Glutamatergic neuron (in vitro differentiated cells): Measurements from ENCODE around the gene ALG5. TPM values are rescaled to one million over a fixed set of nuclear protein-coding genes. Genes with fewer than 3 reads are reported as not detected.

Experiments used
- DNase-seq: peaks from one replicate; pipeline ENCODE4 v3.0.0; 2022
- H3K27ac Mint-ChIP-seq: one replicate; pipeline ENCODE4 v1.8.0; 2020; ENCODE audit warnings: mild to moderate bottlenecking, mixed read lengths, inconsistent platforms; ENCODE audit not compliant: unreplicated experiment
- H3K27me3 Mint-ChIP-seq: one replicate; pipeline ENCODE4 v1.8.0; 2020; ENCODE audit warnings: mild to moderate bottlenecking, moderate library complexity, mixed read lengths, inconsistent platforms; ENCODE audit not compliant: unreplicated experiment
- H3K36me3 Mint-ChIP-seq: one replicate; pipeline ENCODE4 v1.8.0; 2020; ENCODE audit warnings: mild to moderate bottlenecking, mixed read lengths, inconsistent platforms; ENCODE audit not compliant: unreplicated experiment
- H3K4me1 Mint-ChIP-seq: one replicate; pipeline ENCODE4 v1.8.0; 2020; ENCODE audit warnings: mild to moderate bottlenecking, low read depth, mixed read lengths, inconsistent platforms; ENCODE audit not compliant: unreplicated experiment
- H3K4me3 Mint-ChIP-seq: one replicate; pipeline ENCODE4 v1.8.0; 2020; ENCODE audit warnings: mild to moderate bottlenecking, mixed read lengths, inconsistent platforms; ENCODE audit not compliant: unreplicated experiment
- H3K9me3 Mint-ChIP-seq: one replicate; pipeline ENCODE4 v1.8.0; 2020; ENCODE audit warnings: mild to moderate bottlenecking, moderate library complexity, mixed read lengths, inconsistent platforms; ENCODE audit not compliant: unreplicated experiment
- total RNA-seq: library from RNA; stranded (reverse); fragmentation: NEBNext Ultra II Directional; extraction: Animal tissue kit (Norgen Biotek cat#: 25700); gene quantifications from one replicate; pipeline ENCODE4 v1.2.1, GENCODE V29; 2021; ENCODE audit not compliant: unreplicated experiment
- TF ChIP-seq, protein P1 (sequence below): fragments of 200-600 bp; sonication (generic); IDR thresholded peaks from one replicate; pipeline ENCODE4 v1.5.0; 2021; ENCODE audit not compliant: partially characterized antibody, unreplicated experiment

Gene ALG5
- total RNA-seq, 1 donor from 2014 or later: 25.5 TPM

DNA sequence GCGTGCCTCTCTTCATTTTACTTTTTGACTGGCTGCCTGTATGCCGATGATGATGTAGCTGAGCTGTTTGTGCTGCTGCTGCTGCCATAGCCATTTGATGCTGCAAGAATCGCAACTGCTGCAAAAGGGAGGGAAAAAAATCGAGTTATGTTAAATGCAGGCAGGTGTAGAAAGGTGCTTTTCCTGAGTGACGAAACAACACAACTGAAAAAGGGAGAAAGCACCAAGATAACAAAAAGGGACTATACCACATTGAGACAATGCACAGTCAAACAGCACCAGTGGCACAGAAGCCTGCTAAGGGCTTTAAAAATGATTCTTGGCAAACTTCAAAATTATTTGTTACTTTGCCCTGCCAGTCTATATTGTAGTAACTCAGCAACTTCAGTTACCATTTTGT, 10.6 kb upstream of the ALG5 start:
- Mint-ChIP-seq H3K4me3 (no peak overlapping the region), H3K36me3 (no peaks in the 10 kb centered on the region)

DNA sequence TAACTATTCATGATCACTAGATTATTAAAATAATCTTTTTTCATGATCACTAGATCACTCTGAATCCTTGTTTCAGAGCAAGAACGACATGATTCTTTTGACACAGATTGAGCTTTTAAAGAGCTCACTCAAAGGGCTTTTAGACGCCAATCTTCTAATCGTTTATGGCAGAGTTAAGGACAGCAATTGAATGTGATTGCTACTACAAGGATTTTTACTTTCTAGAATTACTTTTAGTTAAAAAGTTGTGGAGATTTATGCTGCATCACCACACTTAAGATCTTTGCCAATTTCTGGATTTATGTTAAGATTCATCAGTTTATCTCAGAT, 2.7 kb upstream of the ALG5 start:
- Mint-ChIP-seq H3K9me3 (peaks cover 26% of the 10 kb centered on the region), H3K27ac (peak overlapping the region; percentile 99), H3K4me3 (peak overlapping the region; percentile 100), H3K4me1 (peaks cover 13% of the 10 kb centered on the region), H3K27me3 (peaks cover 21% of the 10 kb centered on the region), H3K36me3 (no peaks in the 10 kb centered on the region)
- DNase-seq: no peak
- TF ChIP-seq, protein P1, sequence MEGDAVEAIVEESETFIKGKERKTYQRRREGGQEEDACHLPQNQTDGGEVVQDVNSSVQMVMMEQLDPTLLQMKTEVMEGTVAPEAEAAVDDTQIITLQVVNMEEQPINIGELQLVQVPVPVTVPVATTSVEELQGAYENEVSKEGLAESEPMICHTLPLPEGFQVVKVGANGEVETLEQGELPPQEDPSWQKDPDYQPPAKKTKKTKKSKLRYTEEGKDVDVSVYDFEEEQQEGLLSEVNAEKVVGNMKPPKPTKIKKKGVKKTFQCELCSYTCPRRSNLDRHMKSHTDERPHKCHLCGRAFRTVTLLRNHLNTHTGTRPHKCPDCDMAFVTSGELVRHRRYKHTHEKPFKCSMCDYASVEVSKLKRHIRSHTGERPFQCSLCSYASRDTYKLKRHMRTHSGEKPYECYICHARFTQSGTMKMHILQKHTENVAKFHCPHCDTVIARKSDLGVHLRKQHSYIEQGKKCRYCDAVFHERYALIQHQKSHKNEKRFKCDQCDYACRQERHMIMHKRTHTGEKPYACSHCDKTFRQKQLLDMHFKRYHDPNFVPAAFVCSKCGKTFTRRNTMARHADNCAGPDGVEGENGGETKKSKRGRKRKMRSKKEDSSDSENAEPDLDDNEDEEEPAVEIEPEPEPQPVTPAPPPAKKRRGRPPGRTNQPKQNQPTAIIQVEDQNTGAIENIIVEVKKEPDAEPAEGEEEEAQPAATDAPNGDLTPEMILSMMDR: no peak

More for the DNA sequence above, 10.6 kb upstream of the ALG5 start:
- Mint-ChIP-seq H3K9me3 (no peaks in the 10 kb centered on the region), H3K27me3 (peaks cover 2% of the 10 kb centered on the region), H3K27ac (no peak overlapping the region), H3K4me1 (no peaks in the 10 kb centered on the region)
- TF ChIP-seq, protein P1: no peak
- DNase-seq: no peak

GRCh38 chr13:36998624-36999041, 507 bp downstream of the ALG5 start:
- Mint-ChIP-seq H3K36me3 (no peaks in the 10 kb centered on the region), H3K9me3 (peaks cover 26% of the 10 kb centered on the region), H3K4me3 (peak overlapping the region; percentile 100), H3K27me3 (peaks cover 21% of the 10 kb centered on the region), H3K27ac (peak overlapping the region; percentile 97), H3K4me1 (peaks cover 18% of the 10 kb centered on the region)
- TF ChIP-seq, protein P1: no peak
- DNase-seq: peak; percentile 54

- no peaks in the 10 kb centered on the region for H3K36me3 Mint-ChIP-seq
- H3K9me3 Mint-ChIP-seq: peaks cover 26% of the 10 kb centered on the region
- no peak for DNase-seq
- TF ChIP-seq, protein P1: no peak
- peak overlapping the region; percentile 97 for H3K27ac Mint-ChIP-seq
- H3K4me3 Mint-ChIP-seq: peak overlapping the region; percentile 100
- peaks cover 21% of the 10 kb centered on the region for H3K27me3 Mint-ChIP-seq
- H3K4me1 Mint-ChIP-seq: peaks cover 18% of the 10 kb centered on the region
Measured at GRCh38 chr13:36997716-36998427, 1.3 kb downstream of the ALG5 start.

DNA sequence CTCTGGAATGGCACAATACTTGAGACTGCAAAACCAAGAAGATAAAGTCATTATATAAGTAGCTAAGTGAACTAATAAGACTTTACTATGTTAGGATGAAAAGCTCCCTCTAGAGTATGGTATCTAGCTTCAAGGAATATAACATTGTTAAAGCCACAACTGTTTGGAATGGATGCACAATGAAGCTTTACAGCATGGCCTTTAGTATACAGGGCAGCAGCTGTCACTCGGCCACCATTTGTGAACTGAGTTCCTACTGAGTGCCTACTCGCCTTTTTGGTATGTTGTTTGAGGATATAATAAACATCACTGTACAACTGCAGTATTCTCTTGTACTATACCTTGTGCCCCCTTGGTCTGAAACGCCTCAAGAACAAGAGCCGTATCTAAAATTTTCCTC, 6.8 kb downstream of the ALG5 start:
- peaks cover 7% of the 10 kb centered on the region for H3K4me1 Mint-ChIP-seq
- H3K36me3 Mint-ChIP-seq: no peaks in the 10 kb centered on the region
- DNase-seq: no peak
- H3K27ac Mint-ChIP-seq: no peak overlapping the region
- H3K27me3 Mint-ChIP-seq: no peaks in the 10 kb centered on the region
- TF ChIP-seq, protein P1: no peak
- H3K9me3 Mint-ChIP-seq: peaks cover 2% of the 10 kb centered on the region
- no peak overlapping the region for H3K4me3 Mint-ChIP-seq
